ENCODE measurements around the gene RSPH4A. TPM values are rescaled to one million over a fixed set of nuclear protein-coding genes. Genes with fewer than 3 reads are reported as not detected.

Gene RSPH4A
- 0.04 TPM in 1 of 2 replicates, not detected in the other for total RNA-seq (2014; rRNA removed)
- percentile 21 among the genes with signal in this experiment for Bru-seq, nascent RNA
- BruChase-seq, experiment 1, labeled RNA remaining after a 6-hour chase = percentile 34 among the genes with signal in this experiment
- BruChase-seq, experiment 2, labeled RNA remaining after a 2-hour chase = percentile 33 among the genes with signal in this experiment
- long read RNA-seq = 0 reads

- ATAC-seq (peak; percentile 100), DNase-seq (peak; percentile 91)
- peak within 1 kb of the TSS; percentile 76 for H3K4me3 ChIP-seq (ENCODE audit: low read length)
- H3K36me3 ChIP-seq (ENCODE audit: low read depth, low read length) = no peaks in the 10 kb centered on the region
- intact Hi-C loops (cut with micrococcal nuclease) = loop anchor here (2.0 kb wide), 1 partner anchor 45 kb away; the partner anchor contains the start of gene RWDD1
- H3K9me3 ChIP-seq (ENCODE audit: low read length) = no peaks in the 10 kb centered on the region
- TF ChIP-seq CTCF (conservative IDR thresholded peaks at IDR 0.05; ENCODE audit: low read depth, low read length) (peak; percentile 33; the same call in 1 of the 2 replicates), EZH2 (IDR thresholded peaks at IDR 0.05; ENCODE audit: low read length, unreplicated experiment) (no peak)
- peak within 1 kb of the TSS; percentile 37; the same call in 1 of the 2 replicates for H3K9ac ChIP-seq (ENCODE audit: low read length)
- BruUV-seq (replicated peaks) = no TSS peak
- peak within 1 kb of the TSS; percentile 91 for H2AFZ ChIP-seq (ENCODE audit: low read length)
- H3K4me1 ChIP-seq (ENCODE audit: insufficient read depth, low read length) = no peaks in the 10 kb centered on the region; the same call in 1 of the 2 replicates
- H3K79me2 ChIP-seq (ENCODE audit: low read length) = no peaks in the 10 kb centered on the region
- no peaks in the 10 kb centered on the region for H3K9me2 ChIP-seq (replicated peaks; ENCODE audit: low read length)
- no peaks in the 10 kb centered on the region for H3K27me3 ChIP-seq (ENCODE audit: low read length)
- ChIA-PET CTCF (no interaction called here), POLR2A (ENCODE audit: unreplicated experiment) (no interaction called here)
- H3F3A ChIP-seq (ENCODE audit: low read length, unreplicated experiment) = no peaks in the 10 kb centered on the region
- H3K4me2 ChIP-seq (ENCODE audit: low read length) = peak within 1 kb of the TSS; percentile 94
- H3K27ac ChIP-seq (ENCODE audit: low read length) = no peak within 1 kb of the TSS
- H4K20me1 ChIP-seq (ENCODE audit: low read length) = no peaks in the 10 kb centered on the region
These were observed at the start of gene RSPH4A for GRCh38 chr6:116615937-116616736. TSS of gene RSPH4A (plus strand) at chr6:116616479. CDS start at chr6:116616624, 145 bp downstream.

GRCh38 chr6:116568111-116568510 is 48.2 kb upstream of the RSPH4A start:
- TF ChIP-seq CTCF (conservative IDR thresholded peaks at IDR 0.05; ENCODE audit: low read depth, low read length) (no peak), EZH2 (IDR thresholded peaks at IDR 0.05; ENCODE audit: low read length, unreplicated experiment) (no peak), EZH2phosphoT487 (IDR thresholded peaks at IDR 0.05; ENCODE audit: borderline replicate concordance, low read length) (no peak)
- ATAC-seq (no peak), DNase-seq (no peak)
- H3K27me3 ChIP-seq (ENCODE audit: low read length) = no peaks in the 10 kb centered on the region
- no peaks in the 10 kb centered on the region for H3K9me3 ChIP-seq (ENCODE audit: low read length)
- BruUV-seq (replicated peaks) = no TSS peak
- intact Hi-C loops (cut with micrococcal nuclease) = no loop called here
- no peak overlapping the region for H3K9ac ChIP-seq (ENCODE audit: low read length)
- peaks cover 32% of the 10 kb centered on the region for H3K79me2 ChIP-seq (ENCODE audit: low read length)
- ChIA-PET CTCF (no interaction called here), POLR2A (ENCODE audit: unreplicated experiment) (no interaction called here)
- H3K36me3 ChIP-seq (ENCODE audit: low read depth, low read length) = no peaks in the 10 kb centered on the region
- no peaks in the 10 kb centered on the region for H3K9me2 ChIP-seq (replicated peaks; ENCODE audit: low read length)
- H3F3A ChIP-seq (ENCODE audit: low read length, unreplicated experiment) = no peaks in the 10 kb centered on the region
- 0 out of 2 replicates have a peak, but pooled peaks cover 3% of the 10 kb centered on the region for H4K20me1 ChIP-seq (ENCODE audit: low read length)
- no peak overlapping the region for H2AFZ ChIP-seq (ENCODE audit: low read length)
- no peak overlapping the region for H3K4me2 ChIP-seq (ENCODE audit: low read length)
- peaks cover 13% of the 10 kb centered on the region for H3K4me1 ChIP-seq (ENCODE audit: insufficient read depth, low read length)
- H3K4me3 ChIP-seq (ENCODE audit: low read length) = no peak overlapping the region
- no peak overlapping the region for H3K27ac ChIP-seq (ENCODE audit: low read length)

All from PC-3 (cell line).